Daoy (cell line): ENCODE results near the gene ZNF768. TPM values are rescaled to one million over a fixed set of nuclear protein-coding genes. Genes with fewer than 3 reads are reported as not detected.

Experiments
- total RNA-seq: library from RNA; depleted of rRNA; stranded (reverse); fragments of >200 nt; shearing (Covaris generic); gene quantifications from 2 replicates; pipeline ENCODE4 v1.2.3, GENCODE V29; 2014; rRNA removed

The ZNF768 gene
- total RNA-seq, 1 experiment from 2014 or later: 19.2 TPM

Other genes starting within 250 kb of the ZNF768 start
- gene CD2BP2, start 171.3 kb downstream of the ZNF768 start, total RNA-seq: 63.1 and 64.5 TPM in 2 replicates
- 26.2 and 27.1 TPM in 2 replicates for gene TBC1D10B, start 156.1 kb downstream of the ZNF768 start, total RNA-seq
- not detected in 2 replicates for gene MYL11, start 151.8 kb downstream of the ZNF768 start, total RNA-seq
- gene SEPTIN1, start 144.0 kb downstream of the ZNF768 start, total RNA-seq: not detected in 2 replicates
- 6.0 and 6.3 TPM in 2 replicates for gene ZNF48, start 131.1 kb downstream of the ZNF768 start, total RNA-seq
- 13.8 and 19.7 TPM in 2 replicates for gene ZNF771, start 119.0 kb downstream of the ZNF768 start, total RNA-seq
- 27.3 and 30.3 TPM in 2 replicates for gene DCTPP1, start 96.5 kb downstream of the ZNF768 start, total RNA-seq
- 5.0 and 6.4 TPM in 2 replicates for gene SEPHS2, start 80.7 kb downstream of the ZNF768 start, total RNA-seq
- gene ITGAL, start 53.8 kb downstream of the ZNF768 start, total RNA-seq: not detected in 2 replicates
- gene ZNF747, start 8.3 kb upstream of the ZNF768 start, total RNA-seq: 5.5 and 6.9 TPM in 2 replicates
- 3.3 and 4.4 TPM in 2 replicates for gene ZNF764, start 31.8 kb upstream of the ZNF768 start, total RNA-seq
- gene ZNF688, start 45.1 kb upstream of the ZNF768 start, total RNA-seq: 7.1 and 15.5 TPM in 2 replicates
- gene ZNF785, start 59.1 kb upstream of the ZNF768 start, total RNA-seq: 2.7 and 6.2 TPM in 2 replicates
- 7.3 and 7.5 TPM in 2 replicates for gene ZNF689, start 83.8 kb upstream of the ZNF768 start, total RNA-seq
- 2.7 and 6.3 TPM in 2 replicates for gene PRR14, start 124.4 kb upstream of the ZNF768 start, total RNA-seq
- gene FBRS, start 131.9 kb upstream of the ZNF768 start, total RNA-seq: 9.8 and 14.5 TPM in 2 replicates
- gene SRCAP, start 172.6 kb upstream of the ZNF768 start, total RNA-seq: 1.6 and 11.3 TPM in 2 replicates
- 16.5 and 24.5 TPM in 2 replicates for gene PHKG2, start 221.9 kb upstream of the ZNF768 start, total RNA-seq
- gene CFAP119, start 235.5 kb upstream of the ZNF768 start, total RNA-seq: 0.91 and 5.2 TPM in 2 replicates
- gene RNF40, start 235.8 kb upstream of the ZNF768 start, total RNA-seq: 57.8 and 58.9 TPM in 2 replicates